GM12878 (cell line): ENCODE measurements around the gene KRTAP4-5. TPM values are rescaled to one million over a fixed set of nuclear protein-coding genes. Genes with fewer than 3 reads are reported as not detected.
"Not testable (repeated sequence)": the region's sequence is repeated elsewhere in the genome, so short reads cannot be mapped to it uniquely, and the experiment has no call there.

Source experiments
- ATAC-seq: fragments of 200-7000 bp; cut with Tn5 transposase; 3 replicates; pipeline ENCODE4 v1.9.1; 2020; ENCODE audit warnings: mild to moderate bottlenecking, moderate library complexity
- BruUV-seq: library from RNA; stranded (reverse); fragments of 400-500 nt; replicated peaks from 2 replicates; lab custom pipeline; 2021; lab: Mats Ljungman, UMichigan
- CTCF ChIA-PET: fragments of 300-600 bp; sonication (Branson Sonifier 250); formaldehyde crosslinking; extraction: SDS; loops from one replicate; lab custom pipeline; 2021; ENCODE audit warnings: inconsistent platforms; lab: Yijun Ruan, JAX
- POLR2A ChIA-PET: fragments of 350-600 bp; formaldehyde crosslinking; extraction: SDS; loops from one replicate; lab custom pipeline; 2021; ENCODE audit warnings: inconsistent platforms; lab: Charles Lee
- RAD21 ChIA-PET: fragments of 300-600 bp; sonication (Branson Sonifier 250); formaldehyde crosslinking; loops from one replicate; lab custom pipeline; 2023; ENCODE audit warnings: antibody characterized with exemption; ENCODE audit not compliant: unreplicated experiment; lab: Charles Lee
- SMC1A ChIA-PET: fragments of 300-600 bp; sonication (Branson Sonifier 250); formaldehyde crosslinking; loops from one replicate; lab custom pipeline; 2023; ENCODE audit not compliant: unreplicated experiment, uncharacterized antibody; lab: Charles Lee
- DNase-seq: peaks from one replicate; pipeline ENCODE4 v3.0.0-alpha.2; 2011; ENCODE audit warnings: low read depth, low spot score
- FAIRE-seq: peaks from 3 replicates; lab custom pipeline; 2011; peaks lifted over from hg19 to GRCh38; lab: Jason Lieb, UNC
- H2AFZ ChIP-seq: 2 replicates; pipeline ENCODE4 v1.6.0; 2011; ENCODE audit warnings: low read depth, low read length, control low read depth; ENCODE audit not compliant: control insufficient read depth
- H3K27ac ChIP-seq: 2 replicates; pipeline ENCODE4 v1.5.1; 2011; ENCODE audit warnings: control low read depth; ENCODE audit not compliant: control insufficient read depth, insufficient read depth
- H3K27me3 ChIP-seq, 2 experiments: replicated peaks in 1 of 2; 2 replicates each; pipeline versions ENCODE4 v1.6.0 to v1.6.1; 2011; ENCODE audit warnings: low read length in 1 of 2; ENCODE audit not compliant: control insufficient read depth in 2 of 2, insufficient read depth in 2 of 2
- H3K36me3 ChIP-seq, 2 experiments: 2 replicates each; pipeline ENCODE4 v1.5.1; 2011; ENCODE audit warnings: low read length in 1 of 2; ENCODE audit not compliant: control insufficient read depth in 2 of 2, insufficient read depth in 2 of 2
- H3K4me1 ChIP-seq: 2 replicates; pipeline ENCODE4 v1.6.1; 2011; ENCODE audit warnings: mild to moderate bottlenecking, low read length, moderate library complexity, mixed read lengths; ENCODE audit not compliant: control insufficient read depth, insufficient read depth
- H3K4me2 ChIP-seq: 2 replicates; pipeline ENCODE4 v1.6.0; 2011; ENCODE audit warnings: control low read depth; ENCODE audit not compliant: control insufficient read depth, insufficient read depth
- H3K4me3 ChIP-seq: fragments of 200-600 bp; sonication (generic); 2 replicates; pipeline ENCODE4 v1.5.1; 2016
- H3K79me2 ChIP-seq: 2 replicates; pipeline ENCODE4 v1.6.0; 2011; ENCODE audit warnings: low read length; ENCODE audit not compliant: control insufficient read depth, insufficient read depth
- H3K9ac ChIP-seq: 2 replicates; pipeline ENCODE4 v1.8.0; 2011; ENCODE audit warnings: low read length, control low read depth, mixed read lengths; ENCODE audit not compliant: control insufficient read depth, insufficient read depth
- H3K9me3 ChIP-seq: replicated peaks from 3 replicates; pipeline ENCODE4 v1.5.1; 2011; ENCODE audit warnings: mild to moderate bottlenecking, low read length; ENCODE audit not compliant: control insufficient read depth, insufficient read depth
- H4K20me1 ChIP-seq: 2 replicates; pipeline ENCODE4 v1.6.0; 2011; ENCODE audit not compliant: control insufficient read depth, insufficient read depth
- NFYA ChIP-seq: IDR thresholded peaks from 2 replicates; pipeline ENCODE4 v1.6.1; 2011; ENCODE audit warnings: low read depth, mild to moderate bottlenecking, low read length, improper control_type of control experiment, borderline replicate concordance
- RCOR1 ChIP-seq: conservative IDR thresholded peaks from 2 replicates; pipeline ENCODE4 v1.6.1; 2012; ENCODE audit warnings: low read depth, low read length, improper control_type of control experiment
- SPI1 ChIP-seq: IDR thresholded peaks from 2 replicates; pipeline ENCODE4 v1.6.1; 2011; ENCODE audit warnings: low read depth, mild to moderate bottlenecking, low read length, moderate library complexity, borderline replicate concordance; ENCODE audit not compliant: insufficient read depth
- ZNF217 ChIP-seq: fragments of 450-650 bp; IDR thresholded peaks from 2 replicates; pipeline ENCODE4 v1.6.1; 2017; ENCODE audit warnings: antibody characterized with exemption, mild to moderate bottlenecking
- WGBS: methylation state at CpG from one replicate; pipeline ENCODE4 v1.1.6; 2016; ENCODE audit warnings: low lambda C conversion rate; ENCODE audit not compliant: insufficient replicate concordance, insufficient coverage; ENCODE audit errors: missing lambda C conversion rate; 5-methylcytosine and 5-hydroxymethylcytosine counted together
- in situ Hi-C: fragments of 300-500 bp; cut with MboI; formaldehyde crosslinking; loops from 9 replicates; pipeline ENCODE4 v1.14.3; 2018; ENCODE audit warnings: mixed read lengths
- intact Hi-C: fragments of 100-400 bp; cut with micrococcal nuclease; formaldehyde crosslinking; loops from one replicate; pipeline ENCODE4 v1.14.2; 2022; ENCODE audit not compliant: unreplicated experiment
- polyA plus RNA-seq, 11 experiments: library from polyadenylated mRNA; depleted of rRNA in 4 of 11; unstranded in 6 of 11; stranded (reverse) in 5 of 11; fragments of >200 nt; fragmentation: Nextera tagmentation in 4 of 11; fragmentation: Illumina TruSeq in 1 of 11; extraction: Ambion mirVana in 4 of 11; extraction: Trizol in 1 of 11; gene quantifications; 1 replicate in 1 of 11; 2 replicates in 10 of 11; pipeline versions ENCODE4 v1.2.1 to v1.2.3, GENCODE V29; 2011 to 2016; ENCODE audit warnings: inconsistent platforms in 2 of 11, missing spikeins in 2 of 11, low read depth in 1 of 11
- total RNA-seq, 4 experiments: library from RNA; depleted of rRNA in 3 of 4; stranded (reverse); fragments of >200 nt in 3 of 4; fragmentation: Illumina TruSeq in 1 of 4; extraction: Trizol in 1 of 4; gene quantifications; 2 replicates each; pipeline versions ENCODE4 v1.2.1 to v1.2.3, GENCODE V29; 2013 to 2021
- TF ChIP-seq, protein P1 (sequence below): fragments of 450-650 bp; IDR thresholded peaks from 2 replicates; pipeline ENCODE4 v1.6.1; 2017; ENCODE audit warnings: mild to moderate bottlenecking, moderate library complexity
- TF ChIP-seq, protein P2 (sequence below): fragments of 450-650 bp; formaldehyde crosslinking; IDR thresholded peaks from 2 replicates; pipeline ENCODE4 v1.4.0; 2020; ENCODE audit warnings: mild to moderate bottlenecking, moderate library complexity

KRTAP4-5 gene
- total and polyA plus RNA-seq, 10 of the 15 experiments (the other 5 are each of a cell fraction or from before 2014, with no cell fraction given), result not detected

DNA sequence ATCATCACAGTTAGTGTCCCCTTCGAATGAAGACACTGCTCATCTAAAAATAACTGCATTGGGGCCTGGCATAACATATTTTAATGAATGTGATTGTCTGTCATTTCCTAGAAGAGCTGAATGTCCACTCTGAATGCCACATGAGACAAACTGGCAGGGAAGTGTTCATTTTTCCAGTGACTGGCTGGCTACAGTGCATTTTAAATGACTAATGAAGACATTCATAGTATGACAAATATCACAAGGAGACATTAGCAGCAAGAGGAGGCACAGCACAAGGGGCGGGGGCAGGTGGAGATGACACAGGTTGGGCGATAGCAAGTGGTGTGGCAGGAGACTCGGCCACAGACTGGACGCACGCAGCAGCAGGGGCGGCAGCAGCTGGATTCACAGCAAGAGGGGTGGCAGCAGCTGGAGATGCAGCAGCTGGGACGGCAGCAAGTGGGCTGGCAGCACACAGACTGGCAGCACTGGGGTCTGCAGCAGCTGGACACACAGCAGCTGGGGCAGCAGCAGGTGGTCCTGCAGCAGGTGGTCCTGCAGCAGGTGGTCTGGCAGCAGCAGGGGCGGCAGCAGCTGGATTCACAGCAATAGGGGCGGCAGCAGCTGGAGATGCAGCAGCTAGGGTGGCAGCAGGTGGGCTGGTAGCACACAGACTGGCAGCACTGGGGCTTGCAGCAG, 514 bp downstream of the KRTAP4-5 start:
- DNase-seq, H3K79me2 ChIP-seq, in situ Hi-C loops, intact Hi-C loops, H3K4me2 ChIP-seq, H3K4me3 ChIP-seq, FAIRE-seq, H2AFZ ChIP-seq, RAD21 ChIA-PET, H3K9ac ChIP-seq, H3K27ac ChIP-seq, BruUV-seq, CTCF ChIA-PET, H4K20me1 ChIP-seq, H3K36me3 ChIP-seq, H3K27me3 ChIP-seq, ATAC-seq, H3K4me1 ChIP-seq, H3K9me3 ChIP-seq: not testable (repeated sequence)
- POLR2A ChIA-PET, result interaction anchor here (0.5 kb wide), 1 partner anchor 1830 kb away, joined by 3 read pairs; no protein-coding TSS in a partner anchor
- SMC1A ChIA-PET, result interaction anchor here (0.6 kb wide), 1 partner anchor 442 kb away, joined by 3 read pairs; no protein-coding TSS in a partner anchor
- 14% methylated on average over 10 of the region's 10 CpGs for WGBS

DNA sequence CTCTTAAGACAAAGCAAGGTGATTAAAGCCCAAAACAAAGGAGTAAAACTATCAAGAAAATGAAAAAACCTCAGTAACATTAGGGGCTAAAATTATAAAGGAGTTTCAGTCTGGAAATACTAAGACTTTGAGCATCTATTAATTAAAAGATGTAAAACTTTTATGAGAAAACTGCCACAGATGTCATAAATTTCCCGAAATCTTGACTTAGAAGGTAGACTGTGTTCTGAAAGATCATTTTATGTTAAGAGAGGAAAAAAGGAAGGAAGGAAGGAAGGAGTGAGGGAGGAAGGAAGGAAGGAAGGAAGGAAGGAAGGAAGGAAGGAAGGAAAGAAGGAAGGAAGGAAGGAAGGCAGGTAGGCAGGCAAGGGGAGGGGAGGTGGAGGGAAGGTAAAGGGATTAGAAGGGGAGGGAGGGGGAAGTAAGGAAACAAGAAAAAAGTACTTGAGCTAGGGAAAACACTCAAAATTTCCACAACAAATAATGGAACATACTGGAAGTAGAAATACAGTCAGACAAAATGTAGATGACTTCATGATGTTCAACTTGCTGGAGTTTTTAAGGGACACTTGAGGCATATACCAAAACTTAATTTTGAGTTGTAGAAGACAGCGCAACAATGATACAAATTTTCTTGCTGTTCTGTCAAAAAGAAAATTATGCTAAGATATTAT, 2.0 kb downstream of the KRTAP4-5 start:
- H3K4me3 ChIP-seq, result no peak overlapping the region
- no peak overlapping the region for H3K9ac ChIP-seq
- WGBS, result 50% methylated on average over 2 of the region's 2 CpGs
- intact Hi-C loops (no loop called here), in situ Hi-C loops (no loop called here)
- H3K9me3 ChIP-seq, result no peaks in the 10 kb centered on the region; the same call in 2 of the 3 replicates
- no peak for ATAC-seq
- no TSS peak for BruUV-seq
- no peak for DNase-seq
- no peak overlapping the region for H2AFZ ChIP-seq
- ChIA-PET CTCF (interaction anchor here (0.8 to 1.2 kb wide), 2 partner anchors 206 to 401 kb away, joined by 3 read pairs; no protein-coding TSS in a partner anchor), SMC1A (no interaction called here), RAD21 (no interaction called here), POLR2A (no interaction called here)
- FAIRE-seq, result no peak
- H3K36me3 ChIP-seq, result no peaks in the 10 kb centered on the region
- no peaks in the 10 kb centered on the region for H3K27me3 ChIP-seq
- no peaks in the 10 kb centered on the region for H3K4me1 ChIP-seq
- H4K20me1 ChIP-seq, result no peaks in the 10 kb centered on the region
- H3K79me2 ChIP-seq, result no peaks in the 10 kb centered on the region
- H3K27ac ChIP-seq, result no peak overlapping the region
- no peak overlapping the region for H3K4me2 ChIP-seq
- no peak for TF ChIP-seq ZNF217
- TF ChIP-seq, protein P1, sequence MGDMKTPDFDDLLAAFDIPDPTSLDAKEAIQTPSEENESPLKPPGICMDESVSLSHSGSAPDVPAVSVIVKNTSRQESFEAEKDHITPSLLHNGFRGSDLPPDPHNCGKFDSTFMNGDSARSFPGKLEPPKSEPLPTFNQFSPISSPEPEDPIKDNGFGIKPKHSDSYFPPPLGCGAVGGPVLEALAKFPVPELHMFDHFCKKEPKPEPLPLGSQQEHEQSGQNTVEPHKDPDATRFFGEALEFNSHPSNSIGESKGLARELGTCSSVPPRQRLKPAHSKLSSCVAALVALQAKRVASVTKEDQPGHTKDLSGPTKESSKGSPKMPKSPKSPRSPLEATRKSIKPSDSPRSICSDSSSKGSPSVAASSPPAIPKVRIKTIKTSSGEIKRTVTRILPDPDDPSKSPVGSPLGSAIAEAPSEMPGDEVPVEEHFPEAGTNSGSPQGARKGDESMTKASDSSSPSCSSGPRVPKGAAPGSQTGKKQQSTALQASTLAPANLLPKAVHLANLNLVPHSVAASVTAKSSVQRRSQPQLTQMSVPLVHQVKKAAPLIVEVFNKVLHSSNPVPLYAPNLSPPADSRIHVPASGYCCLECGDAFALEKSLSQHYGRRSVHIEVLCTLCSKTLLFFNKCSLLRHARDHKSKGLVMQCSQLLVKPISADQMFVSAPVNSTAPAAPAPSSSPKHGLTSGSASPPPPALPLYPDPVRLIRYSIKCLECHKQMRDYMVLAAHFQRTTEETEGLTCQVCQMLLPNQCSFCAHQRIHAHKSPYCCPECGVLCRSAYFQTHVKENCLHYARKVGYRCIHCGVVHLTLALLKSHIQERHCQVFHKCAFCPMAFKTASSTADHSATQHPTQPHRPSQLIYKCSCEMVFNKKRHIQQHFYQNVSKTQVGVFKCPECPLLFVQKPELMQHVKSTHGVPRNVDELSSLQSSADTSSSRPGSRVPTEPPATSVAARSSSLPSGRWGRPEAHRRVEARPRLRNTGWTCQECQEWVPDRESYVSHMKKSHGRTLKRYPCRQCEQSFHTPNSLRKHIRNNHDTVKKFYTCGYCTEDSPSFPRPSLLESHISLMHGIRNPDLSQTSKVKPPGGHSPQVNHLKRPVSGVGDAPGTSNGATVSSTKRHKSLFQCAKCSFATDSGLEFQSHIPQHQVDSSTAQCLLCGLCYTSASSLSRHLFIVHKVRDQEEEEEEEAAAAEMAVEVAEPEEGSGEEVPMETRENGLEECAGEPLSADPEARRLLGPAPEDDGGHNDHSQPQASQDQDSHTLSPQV, result no peak
- TF ChIP-seq, protein P2, sequence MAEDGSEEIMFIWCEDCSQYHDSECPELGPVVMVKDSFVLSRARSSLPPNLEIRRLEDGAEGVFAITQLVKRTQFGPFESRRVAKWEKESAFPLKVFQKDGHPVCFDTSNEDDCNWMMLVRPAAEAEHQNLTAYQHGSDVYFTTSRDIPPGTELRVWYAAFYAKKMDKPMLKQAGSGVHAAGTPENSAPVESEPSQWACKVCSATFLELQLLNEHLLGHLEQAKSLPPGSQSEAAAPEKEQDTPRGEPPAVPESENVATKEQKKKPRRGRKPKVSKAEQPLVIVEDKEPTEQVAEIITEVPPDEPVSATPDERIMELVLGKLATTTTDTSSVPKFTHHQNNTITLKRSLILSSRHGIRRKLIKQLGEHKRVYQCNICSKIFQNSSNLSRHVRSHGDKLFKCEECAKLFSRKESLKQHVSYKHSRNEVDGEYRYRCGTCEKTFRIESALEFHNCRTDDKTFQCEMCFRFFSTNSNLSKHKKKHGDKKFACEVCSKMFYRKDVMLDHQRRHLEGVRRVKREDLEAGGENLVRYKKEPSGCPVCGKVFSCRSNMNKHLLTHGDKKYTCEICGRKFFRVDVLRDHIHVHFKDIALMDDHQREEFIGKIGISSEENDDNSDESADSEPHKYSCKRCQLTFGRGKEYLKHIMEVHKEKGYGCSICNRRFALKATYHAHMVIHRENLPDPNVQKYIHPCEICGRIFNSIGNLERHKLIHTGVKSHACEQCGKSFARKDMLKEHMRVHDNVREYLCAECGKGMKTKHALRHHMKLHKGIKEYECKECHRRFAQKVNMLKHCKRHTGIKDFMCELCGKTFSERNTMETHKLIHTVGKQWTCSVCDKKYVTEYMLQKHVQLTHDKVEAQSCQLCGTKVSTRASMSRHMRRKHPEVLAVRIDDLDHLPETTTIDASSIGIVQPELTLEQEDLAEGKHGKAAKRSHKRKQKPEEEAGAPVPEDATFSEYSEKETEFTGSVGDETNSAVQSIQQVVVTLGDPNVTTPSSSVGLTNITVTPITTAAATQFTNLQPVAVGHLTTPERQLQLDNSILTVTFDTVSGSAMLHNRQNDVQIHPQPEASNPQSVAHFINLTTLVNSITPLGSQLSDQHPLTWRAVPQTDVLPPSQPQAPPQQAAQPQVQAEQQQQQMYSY, result no peak
- TF ChIP-seq NFYA, result no peak
- no peak for TF ChIP-seq RCOR1
- TF ChIP-seq SPI1, result no peak
